ENCODE data around the gene HSP90AB1.
A peak's percentile ranks its signal among the peaks of the same experiment; 100 is the strongest.
"Not testable (repeated sequence)": the region's sequence is repeated elsewhere in the genome, so short reads cannot be mapped to it uniquely, and the experiment has no call there.

HSP90AB1 gene

GRCh38 chr6:44230034-44230675, 16.7 kb upstream of the HSP90AB1 start (continued):
- no peak for TF ChIP-seq ELK4 (IDR thresholded peaks at IDR 0.05; ENCODE audit: borderline replicate concordance, low read depth, low read length)

- CTCF ChIA-PET = interaction anchor here (1.5 kb wide), 1 partner anchor 59 kb away, joined by 7 read pairs; no protein-coding TSS in a partner anchor
- H3K9me3 ChIP-seq (ENCODE audit: control insufficient read depth, insufficient read depth, low read depth, low read length); H3K4me1 ChIP-seq (ENCODE audit: control insufficient read depth, insufficient read depth, low read length); POLR2A ChIA-PET; H3K4me3 ChIP-seq (ENCODE audit: low read depth, low read length); H3K27ac ChIP-seq (ENCODE audit: extremely low read depth, low read depth, low read length): not testable (repeated sequence)
- peaks cover 5 to 74% of the 10 kb centered on the region in 2 experiments; a peak in 2 of 3 replicates for H3K36me3 ChIP-seq (ENCODE audit: control insufficient read depth in 2 of 2, insufficient read depth in 1 of 2, low read length in 2 of 2)
- TF ChIP-seq SCRT2 (tag by site-specific recombination; IDR thresholded peaks at IDR 0.05) = peak; percentile 51
Observed at GRCh38 chr6:44231426-44231825, 15.5 kb upstream of the HSP90AB1 start.

GRCh38 chr6:44232676-44233566, 14.0 kb upstream of the HSP90AB1 start:
- CTCF ChIA-PET = interaction anchor here (0.7 to 7.8 kb wide), 9 partner anchors 10 to 106 kb away, joined by 3 to 148 read pairs (median 6); partner anchors contain the start of genes HSP90AB1 and SLC29A1
- POLR2A ChIA-PET = interaction anchor here (0.9 to 4.0 kb wide), 2 partner anchors 9 to 14 kb away, joined by 3 to 21 read pairs; partner anchors contain the start of genes HSP90AB1 and SLC29A1

GRCh38 chr6:44233567-44234100, 13.3 kb upstream of the HSP90AB1 start:
- peaks cover 5 to 71% of the 10 kb centered on the region in 2 experiments; a peak in 2 of 3 replicates for H3K36me3 ChIP-seq (ENCODE audit: control insufficient read depth in 2 of 2, insufficient read depth in 1 of 2, low read length in 2 of 2)
- no peak overlapping the region for H3K27ac ChIP-seq (ENCODE audit: extremely low read depth, low read depth, low read length)
- no peak for TF ChIP-seq ZNF660 (tag by site-specific recombination; IDR thresholded peaks at IDR 0.05)
- no peak for TF ChIP-seq ZNF18 (tag by site-specific recombination; IDR thresholded peaks at IDR 0.05)
- ChIA-PET CTCF (interaction anchor here (0.6 to 7.8 kb wide), 20 partner anchors 10 to 258 kb away, joined by 3 to 148 read pairs (median 6); partner anchors contain the start of genes HSP90AB1 and SLC29A1), POLR2A (interaction anchor here (0.5 to 4.0 kb wide), 6 partner anchors 9 to 259 kb away, joined by 3 to 21 read pairs (median 4); partner anchors contain the start of genes HSP90AB1, SLC29A1 and SLC35B2)
- H3K4me1 ChIP-seq (ENCODE audit: control insufficient read depth, insufficient read depth, low read length) = peaks cover 4% of the 10 kb centered on the region; the same call in 1 of the 2 replicates
- H3K4me3 ChIP-seq (ENCODE audit: low read depth, low read length) = no peak overlapping the region
- no peaks in the 10 kb centered on the region for H3K9me3 ChIP-seq (ENCODE audit: control insufficient read depth, insufficient read depth, low read depth, low read length)

More at GRCh38 chr6:44232676-44233566, 14.0 kb upstream of the HSP90AB1 start:
- H3K4me1 ChIP-seq (ENCODE audit: control insufficient read depth, insufficient read depth, low read length) = peaks cover 4% of the 10 kb centered on the region; the same call in 1 of the 2 replicates
- H3K27ac ChIP-seq (ENCODE audit: extremely low read depth, low read depth, low read length) = no peak overlapping the region
- TF ChIP-seq ZNF10 (tag by site-specific recombination; IDR thresholded peaks at IDR 0.05) (no peak), ZNF449 (tag by site-specific recombination; IDR thresholded peaks at IDR 0.05) (peak; percentile 71; the same call in 1 of the 2 replicates), REPIN1 (tag by site-specific recombination; IDR thresholded peaks at IDR 0.05; ENCODE audit: low read depth) (no peak), ZNF843 (tag by site-specific recombination; IDR thresholded peaks at IDR 0.05) (no peak)
- no peaks in the 10 kb centered on the region for H3K9me3 ChIP-seq (ENCODE audit: control insufficient read depth, insufficient read depth, low read depth, low read length)
- H3K4me3 ChIP-seq (ENCODE audit: low read depth, low read length) = no peak overlapping the region
- peaks cover 5 to 74% of the 10 kb centered on the region in 2 experiments; a peak in 2 of 3 replicates for H3K36me3 ChIP-seq (ENCODE audit: control insufficient read depth in 2 of 2, insufficient read depth in 1 of 2, low read length in 2 of 2)
